OCI-LY1 (cell line): ENCODE data around the gene SERGEF.

Experiments
- CTCF ChIP-seq: fragments of 200-600 bp; sonication (generic), shearing (Covaris generic); IDR thresholded peaks from 2 replicates; pipeline ENCODE4 v1.5.1; 2017; ENCODE audit warnings: mild to moderate bottlenecking, antibody characterized with exemption, low read length, moderate library complexity, mixed read lengths
- EZH2 ChIP-seq: fragments of 200-600 bp; sonication (generic), shearing (Covaris generic); IDR thresholded peaks from 2 replicates; pipeline ENCODE4 v1.8.0; 2017; ENCODE audit warnings: borderline replicate concordance, mixed run types, mild to moderate bottlenecking, antibody characterized with exemption, low read length, moderate library complexity, mixed read lengths

GRCh38 chr11:17771841-17772401 is 240.9 kb downstream of the SERGEF start:
- TF ChIP-seq EZH2 (no peak), CTCF (no peak)
